Frontal cortex (tissue), 4 donors: Measurements from ENCODE around the gene ARHGAP42. TPM values are rescaled to one million over a fixed set of nuclear protein-coding genes. Genes with fewer than 3 reads are reported as not detected.
"Not testable (repeated sequence)": the region's sequence is repeated elsewhere in the genome, so short reads cannot be mapped to it uniquely, and the experiment has no call there.

Source experiments
- DNase-seq, 2 donors: peaks; one replicate each; pipeline ENCODE4 v3.0.0; 2012; ENCODE audit warnings: low spot score in 2 of 2
- FAIRE-seq: peaks from 2 replicates; lab custom pipeline; 2012; peaks lifted over from hg19 to GRCh38; lab: Jason Lieb, UNC
- total RNA-seq: library from RNA; depleted of rRNA; stranded (reverse); fragments of >200 nt; gene quantifications from one replicate; pipeline ENCODE4 v1.2.3, GENCODE V29; 2014
- donor health status: control.
- donor health status: control.
- donor health status: control.

The ARHGAP42 gene
- total RNA-seq, 1 donor from 2014 or later: 7.3 TPM

DNA sequence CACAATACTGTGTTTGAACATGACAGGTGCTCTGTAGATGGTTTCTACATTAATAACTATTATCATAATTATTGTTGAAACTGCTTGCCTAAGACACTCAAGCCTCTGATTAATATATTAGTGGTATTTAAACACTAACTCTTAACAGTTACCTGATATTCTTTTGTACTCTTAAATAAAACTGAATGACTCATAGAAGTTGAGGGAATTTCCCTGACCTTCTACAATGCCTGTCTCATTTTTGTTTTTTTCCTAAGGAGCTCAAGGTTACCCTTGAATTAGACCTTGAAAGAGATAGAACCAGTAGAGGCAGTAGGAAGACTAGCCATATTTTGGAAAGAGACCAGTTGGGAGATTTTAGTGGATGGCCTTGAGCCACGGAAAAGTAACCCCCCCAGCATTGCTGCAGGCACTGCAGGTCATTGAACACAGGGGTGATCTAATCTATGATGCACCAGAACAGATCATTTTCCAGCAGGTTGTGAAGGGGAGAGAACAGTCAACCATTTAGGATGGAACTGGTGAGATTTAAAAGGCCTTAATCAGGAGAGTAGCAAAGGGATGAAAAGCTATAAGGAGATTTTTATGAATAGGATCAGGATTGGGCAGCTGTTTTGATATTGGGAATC, 294.2 kb downstream of the ARHGAP42 start:
- DNase-seq (no peak), FAIRE-seq (no peak)

DNA sequence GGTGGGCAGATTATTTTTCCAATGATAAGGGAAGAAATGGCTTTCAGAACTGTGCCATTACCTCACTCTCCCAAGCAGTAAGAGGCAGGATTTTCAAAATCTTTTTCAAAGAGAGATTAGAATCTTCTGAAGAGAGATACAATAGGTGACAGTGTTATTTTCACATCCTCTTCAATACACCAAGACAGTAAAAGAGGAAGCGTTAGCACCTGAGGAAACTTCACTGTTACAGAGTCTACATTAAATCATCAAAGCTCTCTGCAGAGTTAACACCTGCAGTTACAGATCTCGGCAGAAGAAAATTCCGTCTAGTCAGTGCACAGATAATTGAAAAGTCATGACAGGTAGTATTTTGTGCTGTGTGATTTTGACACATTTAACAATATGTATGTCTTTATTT, 297.6 kb downstream of the ARHGAP42 start:
- no peak for DNase-seq
- FAIRE-seq: no peak

- FAIRE-seq (no peak), DNase-seq (no peak)
Measured at GRCh38 chr11:100990931-100991330, 303.8 kb downstream of the ARHGAP42 start.

DNA sequence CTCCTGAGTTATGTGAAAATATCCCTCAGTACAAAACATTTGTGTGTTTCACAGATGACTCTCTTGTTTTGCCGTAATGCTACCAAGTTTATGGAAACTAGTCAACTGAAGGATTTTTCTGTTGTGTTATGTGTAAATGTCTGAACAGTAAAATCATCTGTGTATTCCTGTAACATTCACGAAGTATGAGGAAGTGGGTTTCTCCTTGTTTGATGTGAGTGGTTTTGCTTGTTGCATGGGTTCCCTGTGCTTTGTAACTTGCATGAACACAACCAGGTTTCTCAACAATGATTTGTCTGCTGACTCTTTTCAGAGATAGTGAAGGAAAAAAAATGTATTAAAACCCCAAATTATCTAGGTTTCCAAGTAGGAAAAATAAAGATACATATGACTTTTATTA, 304.5 kb downstream of the ARHGAP42 start:
- FAIRE-seq (no peak), DNase-seq (no peak)

DNA sequence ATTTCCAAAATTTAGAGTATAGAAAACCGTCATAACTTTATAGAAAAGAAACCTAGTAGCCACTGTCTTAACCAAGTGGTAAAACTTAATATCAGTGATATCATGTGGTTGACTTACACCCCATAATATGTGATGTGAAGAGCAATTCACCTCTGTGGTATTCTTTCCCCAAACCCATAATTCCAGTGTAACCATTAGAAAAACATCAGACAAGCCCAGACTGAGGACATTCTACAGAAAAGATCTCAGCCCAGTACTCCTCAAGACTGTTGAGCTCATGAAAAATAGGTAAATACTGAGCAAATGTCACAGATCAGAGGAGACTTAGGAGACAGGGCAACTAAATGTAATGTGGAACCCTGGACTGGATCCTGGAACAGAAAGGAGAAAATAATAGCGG, 307.9 kb downstream of the ARHGAP42 start:
- DNase-seq (no peak), FAIRE-seq (no peak)

DNA sequence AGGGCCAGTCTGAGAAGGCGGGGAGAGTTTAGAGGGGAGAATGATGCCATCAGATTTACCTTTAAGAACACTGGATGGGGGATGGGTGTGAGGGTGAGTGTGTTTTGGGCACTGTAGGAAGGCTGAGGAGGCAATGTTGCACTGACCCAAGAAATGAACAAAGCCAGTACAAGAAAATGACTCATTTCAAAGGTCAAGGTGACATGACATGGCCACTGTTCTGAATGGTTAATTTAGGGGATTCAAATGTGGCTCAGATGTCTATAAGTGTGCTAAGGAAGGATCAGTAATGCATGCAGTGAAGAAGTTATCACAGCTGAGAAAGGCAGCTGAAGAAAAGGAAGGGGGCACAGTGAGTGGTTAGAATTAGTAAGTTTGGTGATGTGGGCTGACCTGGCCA, 312.7 kb downstream of the ARHGAP42 start:
- FAIRE-seq (no peak), DNase-seq (no peak)

DNA sequence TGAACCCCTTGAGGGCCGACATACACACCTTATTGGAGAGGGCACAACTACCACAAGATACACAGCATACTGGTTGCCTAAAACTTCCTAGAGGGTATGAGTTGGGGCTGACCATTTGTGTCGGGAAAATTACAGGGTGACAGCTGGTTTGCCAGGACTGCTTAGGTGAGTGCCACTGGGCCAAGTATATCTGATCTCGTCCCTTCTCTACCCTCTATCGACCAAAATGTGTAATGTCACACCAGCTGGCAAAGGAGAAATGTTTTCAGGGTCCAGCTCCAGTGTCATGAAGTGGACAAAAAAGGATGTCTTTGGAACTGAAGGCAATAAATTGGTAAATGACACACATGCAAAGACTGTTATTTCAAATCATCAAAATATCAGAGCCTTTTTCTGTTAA, 316.4 kb downstream of the ARHGAP42 start:
- DNase-seq (no peak), FAIRE-seq (no peak)

DNA sequence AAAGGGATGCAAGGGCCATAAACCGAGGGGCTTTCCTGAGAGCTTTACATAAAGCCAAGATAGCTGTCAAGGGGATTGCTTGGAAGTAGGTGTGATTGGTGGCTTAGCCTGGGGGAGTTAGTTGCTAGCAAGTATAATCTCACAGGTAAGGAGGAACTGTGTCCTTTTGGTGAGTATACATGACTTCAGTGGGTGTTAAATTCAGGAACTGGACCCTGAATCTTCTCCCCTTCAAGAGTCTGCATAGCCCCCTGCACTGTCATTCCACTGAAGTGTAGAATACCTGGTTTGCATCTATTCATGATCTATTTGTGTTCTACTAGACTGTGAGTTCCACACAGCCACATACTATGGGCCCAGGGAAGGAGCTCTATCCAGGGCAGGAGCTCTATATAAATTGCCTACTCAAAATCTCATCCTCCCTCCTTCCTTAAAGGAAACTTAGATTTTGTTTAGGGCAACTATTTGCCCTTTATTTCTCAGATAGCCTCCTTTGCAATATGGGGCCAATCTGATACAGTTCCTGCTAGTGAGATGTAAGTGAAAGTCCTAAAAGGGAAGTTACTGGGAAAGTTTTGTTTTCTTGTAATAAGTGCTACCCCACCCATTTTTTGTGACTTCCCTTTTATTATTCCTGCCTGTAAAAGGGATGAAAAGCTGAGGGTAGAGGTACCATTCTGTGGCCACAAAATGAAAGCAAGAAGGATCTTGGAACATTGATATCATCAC, 322.0 kb downstream of the ARHGAP42 start:
- DNase-seq: no peak
- FAIRE-seq: no peak

- FAIRE-seq: no peak
Measured at GRCh38 chr11:101009690-101010055, 322.6 kb downstream of the ARHGAP42 start.

DNA sequence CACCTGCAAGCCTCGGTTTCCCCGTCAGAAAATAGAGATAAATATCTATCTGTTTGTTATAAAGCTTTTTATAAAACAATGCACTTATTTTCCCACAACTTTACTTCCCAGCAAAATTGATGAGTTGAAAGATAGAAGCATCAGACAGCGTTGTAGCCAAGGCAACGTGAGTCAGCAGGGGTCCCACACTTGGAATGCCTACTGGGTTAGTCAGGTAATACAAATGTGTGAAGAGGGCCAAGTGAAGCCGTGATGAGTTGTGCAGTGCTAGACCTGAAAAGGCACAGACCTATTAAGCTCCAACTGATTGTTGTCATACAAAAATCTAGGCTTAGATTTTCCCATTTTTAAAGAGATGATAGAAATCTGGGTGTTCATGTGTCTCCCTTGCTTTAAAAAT, 323.8 kb downstream of the ARHGAP42 start:
- FAIRE-seq (no peak), DNase-seq (no peak)

More at GRCh38 chr11:101009690-101010055, 322.6 kb downstream of the ARHGAP42 start:
- DNase-seq: no peak

- FAIRE-seq: no peak
Measured at GRCh38 chr11:101011881-101012280, 324.8 kb downstream of the ARHGAP42 start.

GRCh38 chr11:101013702-101014101, 326.6 kb downstream of the ARHGAP42 start:
- DNase-seq, FAIRE-seq: not testable (repeated sequence)

More at GRCh38 chr11:101011881-101012280, 324.8 kb downstream of the ARHGAP42 start:
- DNase-seq: no peak

DNA sequence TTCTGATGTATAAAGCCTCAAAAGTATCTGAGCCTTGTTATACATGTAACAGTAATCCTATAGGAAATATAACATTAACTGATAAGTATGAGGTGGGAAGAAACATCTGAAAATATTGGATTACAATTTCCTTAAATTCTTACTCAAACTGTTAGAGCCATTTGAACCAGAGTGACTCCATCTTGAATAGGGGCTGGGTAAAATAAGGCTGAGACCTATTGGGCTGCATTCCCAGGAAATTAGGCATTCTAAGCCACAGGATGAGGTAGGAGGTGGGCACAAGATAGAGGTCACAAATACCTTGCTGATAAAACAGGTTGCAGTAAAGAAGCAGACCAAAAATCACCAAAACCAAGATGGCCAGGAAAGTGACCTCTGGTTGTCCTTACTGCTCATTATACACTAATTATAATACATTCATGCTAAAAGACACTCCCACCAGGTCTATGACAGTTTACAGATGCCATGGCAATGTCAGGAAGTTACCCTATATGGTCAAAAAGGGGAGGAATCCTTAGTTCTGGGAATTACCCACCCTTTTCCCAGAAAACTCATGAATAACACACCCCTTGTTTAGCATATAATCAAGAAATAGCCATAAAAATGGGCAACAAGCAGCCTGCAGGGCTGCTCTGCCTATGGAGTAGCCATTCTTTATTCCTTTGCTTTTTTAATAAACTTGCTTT, 327.7 kb downstream of the ARHGAP42 start:
- DNase-seq (no peak), FAIRE-seq (no peak)

DNA sequence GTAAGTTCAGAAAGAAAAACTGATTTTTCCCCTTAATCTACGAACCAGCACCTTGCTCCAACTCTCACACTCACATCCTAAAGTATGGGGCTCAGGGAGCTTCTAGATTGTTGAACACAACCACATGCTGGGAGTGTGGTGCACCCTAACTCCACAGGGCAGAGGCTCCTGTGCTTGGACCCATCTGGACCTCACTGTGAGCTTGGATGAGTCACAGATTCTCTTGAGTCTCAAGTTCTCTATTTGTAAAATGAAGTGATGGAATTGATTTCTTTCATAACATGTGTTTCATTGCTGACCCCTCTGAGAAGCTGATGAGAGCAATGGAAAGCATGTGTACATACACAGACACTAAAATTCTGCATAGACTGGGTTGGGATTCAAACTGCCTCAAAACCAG, 332.8 kb downstream of the ARHGAP42 start:
- FAIRE-seq: no peak
- no peak for DNase-seq

DNA sequence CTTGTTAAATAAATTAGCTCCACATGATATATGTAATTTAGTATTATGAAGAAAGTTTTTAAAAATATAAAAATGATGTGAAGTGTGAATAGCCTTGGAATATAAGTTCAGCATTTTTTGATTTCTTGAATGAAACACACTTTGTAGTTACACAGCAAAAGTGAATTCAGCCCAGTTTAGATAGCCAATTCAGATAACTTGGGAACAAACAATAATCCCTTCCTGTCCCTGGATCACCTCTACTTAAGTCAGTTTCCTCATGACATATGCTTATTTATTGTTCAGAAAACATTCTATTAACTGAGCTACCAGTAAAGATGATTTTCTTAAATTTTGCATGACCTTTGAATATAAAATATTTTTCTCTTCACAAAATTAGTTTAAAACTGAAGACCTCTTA, 335.2 kb downstream of the ARHGAP42 start:
- no peak for FAIRE-seq
- no peak for DNase-seq

- DNase-seq (no peak), FAIRE-seq (no peak)
Measured at GRCh38 chr11:101028644-101029043, 341.6 kb downstream of the ARHGAP42 start.

DNA sequence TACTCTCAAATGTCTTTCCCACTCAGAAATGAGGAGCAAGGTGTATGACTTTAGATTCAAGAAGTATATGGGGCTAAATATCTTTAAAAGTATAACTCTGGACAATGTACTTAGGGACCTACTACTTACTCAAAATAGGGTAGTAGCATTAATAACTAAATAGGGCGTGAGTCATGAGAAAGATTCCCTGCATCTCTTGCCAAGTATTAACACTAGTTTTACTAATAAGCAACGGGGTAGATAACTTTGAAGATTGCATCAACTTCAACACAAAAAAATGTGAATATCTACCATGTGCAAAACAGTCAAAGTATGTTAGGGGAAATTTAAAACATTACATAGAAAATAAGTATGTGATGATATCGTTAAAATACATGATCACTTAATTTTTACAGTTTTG, 342.9 kb downstream of the ARHGAP42 start:
- DNase-seq (no peak), FAIRE-seq (no peak)

GRCh38 chr11:101030692-101031091, 343.6 kb downstream of the ARHGAP42 start:
- DNase-seq: no peak
- no peak for FAIRE-seq

DNA sequence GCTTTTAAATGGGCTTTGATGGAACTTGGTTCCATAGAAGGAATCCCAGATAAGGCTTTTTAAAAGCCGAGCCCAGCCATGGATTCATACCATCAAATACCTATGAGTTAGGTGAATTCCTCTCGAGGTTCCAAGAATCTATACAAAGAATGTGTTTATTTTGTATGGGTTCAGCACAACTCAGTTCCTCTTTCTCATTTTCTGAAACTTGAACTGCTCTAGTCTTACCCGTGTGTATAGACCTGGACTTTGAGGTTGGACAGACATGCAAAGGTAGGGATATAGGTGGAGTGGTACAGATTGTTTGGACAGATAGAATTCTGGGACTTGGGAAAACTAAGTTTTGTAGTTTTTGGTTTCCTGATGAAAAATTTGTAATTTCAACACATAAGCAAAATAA, 344.6 kb downstream of the ARHGAP42 start:
- no peak for DNase-seq
- no peak for FAIRE-seq

GRCh38 chr11:101032991-101033390, 345.9 kb downstream of the ARHGAP42 start:
- DNase-seq: no peak
- no peak for FAIRE-seq

DNA sequence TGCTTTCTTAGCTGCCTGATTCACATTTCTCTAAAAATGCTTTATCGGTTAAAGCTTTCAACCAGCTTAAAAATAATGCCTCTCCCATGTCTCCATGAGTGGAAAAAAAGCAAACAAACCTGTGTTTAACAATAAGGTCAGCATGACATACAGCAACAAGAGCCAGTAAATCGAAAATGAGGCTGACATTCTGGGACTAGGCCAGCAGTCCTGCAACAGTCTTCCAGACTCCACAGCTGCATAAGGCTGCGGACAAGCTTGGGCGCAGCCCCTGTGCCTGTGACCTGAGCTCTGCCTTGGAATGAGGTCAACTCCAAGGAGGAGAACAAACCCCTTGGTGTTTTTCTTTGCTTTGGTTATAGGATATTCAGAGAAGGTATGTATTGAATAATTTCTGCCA, 347.0 kb downstream of the ARHGAP42 start:
- FAIRE-seq: no peak
- no peak for DNase-seq
